GM12878 (cell line): Measurements from ENCODE around the gene RAPGEF1. TPM values are rescaled to one million over a fixed set of nuclear protein-coding genes. Genes with fewer than 3 reads are reported as not detected.
A peak's percentile ranks its signal among the peaks of the same experiment; 100 is the strongest.

ENCODE experiments used
- ATAC-seq: fragments of 200-7000 bp; cut with Tn5 transposase; 3 replicates; pipeline ENCODE4 v1.9.1; 2020; ENCODE audit warnings: mild to moderate bottlenecking, moderate library complexity
- BruUV-seq: library from RNA; stranded (reverse); fragments of 400-500 nt; replicated peaks from 2 replicates; lab custom pipeline; 2021; lab: Mats Ljungman, UMichigan
- CTCF ChIA-PET: fragments of 300-600 bp; sonication (Branson Sonifier 250); formaldehyde crosslinking; extraction: SDS; loops from one replicate; lab custom pipeline; 2021; ENCODE audit warnings: inconsistent platforms; lab: Yijun Ruan, JAX
- POLR2A ChIA-PET: fragments of 350-600 bp; formaldehyde crosslinking; extraction: SDS; loops from one replicate; lab custom pipeline; 2021; ENCODE audit warnings: inconsistent platforms; lab: Charles Lee
- RAD21 ChIA-PET: fragments of 300-600 bp; sonication (Branson Sonifier 250); formaldehyde crosslinking; loops from one replicate; lab custom pipeline; 2023; ENCODE audit warnings: antibody characterized with exemption; ENCODE audit not compliant: unreplicated experiment; lab: Charles Lee
- SMC1A ChIA-PET: fragments of 300-600 bp; sonication (Branson Sonifier 250); formaldehyde crosslinking; loops from one replicate; lab custom pipeline; 2023; ENCODE audit not compliant: unreplicated experiment, uncharacterized antibody; lab: Charles Lee
- DNase-seq: peaks from one replicate; pipeline ENCODE4 v3.0.0-alpha.2; 2011; ENCODE audit warnings: low read depth, low spot score
- FAIRE-seq: peaks from 3 replicates; lab custom pipeline; 2011; peaks lifted over from hg19 to GRCh38; lab: Jason Lieb, UNC
- H2AFZ ChIP-seq: 2 replicates; pipeline ENCODE4 v1.6.0; 2011; ENCODE audit warnings: low read depth, low read length, control low read depth; ENCODE audit not compliant: control insufficient read depth
- H3K27ac ChIP-seq: 2 replicates; pipeline ENCODE4 v1.5.1; 2011; ENCODE audit warnings: control low read depth; ENCODE audit not compliant: control insufficient read depth, insufficient read depth
- H3K27me3 ChIP-seq, 2 experiments: replicated peaks in 1 of 2; 2 replicates each; pipeline versions ENCODE4 v1.6.0 to v1.6.1; 2011; ENCODE audit warnings: low read length in 1 of 2; ENCODE audit not compliant: control insufficient read depth in 2 of 2, insufficient read depth in 2 of 2
- H3K36me3 ChIP-seq, 2 experiments: 2 replicates each; pipeline ENCODE4 v1.5.1; 2011; ENCODE audit warnings: low read length in 1 of 2; ENCODE audit not compliant: control insufficient read depth in 2 of 2, insufficient read depth in 2 of 2
- H3K4me1 ChIP-seq: 2 replicates; pipeline ENCODE4 v1.6.1; 2011; ENCODE audit warnings: mild to moderate bottlenecking, low read length, moderate library complexity, mixed read lengths; ENCODE audit not compliant: control insufficient read depth, insufficient read depth
- H3K4me2 ChIP-seq: 2 replicates; pipeline ENCODE4 v1.6.0; 2011; ENCODE audit warnings: control low read depth; ENCODE audit not compliant: control insufficient read depth, insufficient read depth
- H3K4me3 ChIP-seq: fragments of 200-600 bp; sonication (generic); 2 replicates; pipeline ENCODE4 v1.5.1; 2016
- H3K79me2 ChIP-seq: 2 replicates; pipeline ENCODE4 v1.6.0; 2011; ENCODE audit warnings: low read length; ENCODE audit not compliant: control insufficient read depth, insufficient read depth
- H3K9ac ChIP-seq: 2 replicates; pipeline ENCODE4 v1.8.0; 2011; ENCODE audit warnings: low read length, control low read depth, mixed read lengths; ENCODE audit not compliant: control insufficient read depth, insufficient read depth
- H3K9me3 ChIP-seq: replicated peaks from 3 replicates; pipeline ENCODE4 v1.5.1; 2011; ENCODE audit warnings: mild to moderate bottlenecking, low read length; ENCODE audit not compliant: control insufficient read depth, insufficient read depth
- H4K20me1 ChIP-seq: 2 replicates; pipeline ENCODE4 v1.6.0; 2011; ENCODE audit not compliant: control insufficient read depth, insufficient read depth
- BCL11A ChIP-seq: IDR thresholded peaks from 2 replicates; pipeline ENCODE4 v1.6.1; 2011; ENCODE audit warnings: low read depth, low read length
- BMI1 ChIP-seq: fragments of 450-650 bp; IDR thresholded peaks from 2 replicates; pipeline ENCODE4 v1.6.1; 2016; ENCODE audit warnings: mild to moderate bottlenecking, moderate library complexity, borderline replicate concordance
- CHD2 ChIP-seq: IDR thresholded peaks from 2 replicates; pipeline ENCODE4 v1.6.1; 2011; ENCODE audit warnings: low read depth, low read length, improper control_type of control experiment, borderline replicate concordance
- CTCF ChIP-seq, 3 experiments: IDR thresholded peaks in 2 of 3; conservative IDR thresholded peaks in 1 of 3; 2 replicates each; pipeline ENCODE4 v1.5.1; 2011; ENCODE audit warnings: low read depth in 3 of 3, low read length in 3 of 3, mild to moderate bottlenecking in 3 of 3, control low read depth in 2 of 3, moderate library complexity in 2 of 3, inconsistent platforms in 1 of 3, mixed read lengths in 1 of 3; ENCODE audit not compliant: control insufficient read depth in 2 of 3, insufficient read depth in 1 of 3; ENCODE audit errors: extremely low read depth in 1 of 3
- MLLT1 ChIP-seq: fragments of 450-650 bp; IDR thresholded peaks from 2 replicates; pipeline ENCODE4 v1.6.1; 2016; ENCODE audit warnings: mild to moderate bottlenecking
- MYB ChIP-seq: fragments of 150-350 bp; IDR thresholded peaks from 2 replicates; pipeline ENCODE4 v1.6.1; 2014; ENCODE audit warnings: mild to moderate bottlenecking, low read depth, low read length, borderline replicate concordance
- SKIL ChIP-seq: fragments of 450-650 bp; IDR thresholded peaks from 2 replicates; pipeline ENCODE4 v1.6.1; 2017; ENCODE audit warnings: mild to moderate bottlenecking, low read depth, inconsistent platforms; ENCODE audit not compliant: poor library complexity, severe bottlenecking
- SMARCA5 ChIP-seq: fragments of 450-650 bp; IDR thresholded peaks from 2 replicates; pipeline ENCODE4 v1.6.1; 2017; ENCODE audit warnings: mild to moderate bottlenecking
- TBL1XR1 ChIP-seq: IDR thresholded peaks from 2 replicates; pipeline ENCODE4 v1.6.1; 2012; ENCODE audit warnings: low read depth, low read length, improper control_type of control experiment
- USF1 ChIP-seq: IDR thresholded peaks from 2 replicates; pipeline ENCODE4 v1.6.1; 2011; ENCODE audit warnings: borderline replicate concordance, low read depth, mild to moderate bottlenecking, moderate library complexity, mixed read lengths, low read length; ENCODE audit not compliant: insufficient read depth; ENCODE audit errors: extremely low read length
- ZBTB33 ChIP-seq: fragments of 450-650 bp; IDR thresholded peaks from 2 replicates; pipeline ENCODE4 v1.6.1; 2017; ENCODE audit warnings: mild to moderate bottlenecking
- WGBS: methylation state at CpG from one replicate; pipeline ENCODE4 v1.1.6; 2016; ENCODE audit warnings: low lambda C conversion rate; ENCODE audit not compliant: insufficient replicate concordance, insufficient coverage; ENCODE audit errors: missing lambda C conversion rate; 5-methylcytosine and 5-hydroxymethylcytosine counted together
- in situ Hi-C: fragments of 300-500 bp; cut with MboI; formaldehyde crosslinking; loops from 9 replicates; pipeline ENCODE4 v1.14.3; 2018; ENCODE audit warnings: mixed read lengths
- intact Hi-C: fragments of 100-400 bp; cut with micrococcal nuclease; formaldehyde crosslinking; loops from one replicate; pipeline ENCODE4 v1.14.2; 2022; ENCODE audit not compliant: unreplicated experiment
- polyA plus RNA-seq, 11 experiments: library from polyadenylated mRNA; depleted of rRNA in 4 of 11; unstranded in 6 of 11; stranded (reverse) in 5 of 11; fragments of >200 nt; fragmentation: Nextera tagmentation in 4 of 11; fragmentation: Illumina TruSeq in 1 of 11; extraction: Ambion mirVana in 4 of 11; extraction: Trizol in 1 of 11; gene quantifications; 1 replicate in 1 of 11; 2 replicates in 10 of 11; pipeline versions ENCODE4 v1.2.1 to v1.2.3, GENCODE V29; 2011 to 2016; ENCODE audit warnings: inconsistent platforms in 2 of 11, missing spikeins in 2 of 11, low read depth in 1 of 11
- total RNA-seq, 4 experiments: library from RNA; depleted of rRNA in 3 of 4; stranded (reverse); fragments of >200 nt in 3 of 4; fragmentation: Illumina TruSeq in 1 of 4; extraction: Trizol in 1 of 4; gene quantifications; 2 replicates each; pipeline versions ENCODE4 v1.2.1 to v1.2.3, GENCODE V29; 2013 to 2021

Gene RAPGEF1
- total and polyA plus RNA-seq, 10 of the 15 experiments (the other 5 are each of a cell fraction or from before 2014, with no cell fraction given), result 0.42 to 113 (median 45.9) TPM

- TF ChIP-seq MYB (no peak), CTCF (IDR thresholded peaks at IDR 0.05 in 2 of 3, conservative IDR thresholded peaks at IDR 0.05 in 1 of 3; ENCODE audit: control insufficient read depth in 2 of 3, extremely low read depth in 1 of 3, insufficient read depth in 1 of 3, low read depth in 3 of 3, low read length in 3 of 3) (no peak), USF1 (no peak), CHD2 (no peak), BCL11A (peak; percentile 67; the same call in 1 of the 2 replicates)
- TF ChIP-seq, all 136 proteins: peak for 22
These were observed 63.4 kb downstream of the RAPGEF1 start (continued) for GRCh38 chr9:131676431-131676972.

- ATAC-seq, result no peak
- no peak overlapping the region for H2AFZ ChIP-seq
- H3K79me2 ChIP-seq, result peaks cover 96% of the 10 kb centered on the region
- WGBS, result 1% methylated on average over 6 of the region's 6 CpGs
- peak overlapping the region; percentile 75 for H3K9ac ChIP-seq
- H3K4me1 ChIP-seq, result peaks cover 73% of the 10 kb centered on the region
- H3K27ac ChIP-seq, result peak overlapping the region; percentile 87
- RAD21 ChIA-PET, result interaction anchor here (2.7 to 11.0 kb wide), 7 partner anchors 9 to 56 kb away, joined by 10 to 408 read pairs (median 51); partner anchors contain the start of gene RAPGEF1
- BruUV-seq, result no TSS peak
- no peaks in the 10 kb centered on the region for H3K9me3 ChIP-seq
- in situ Hi-C loops, result no loop called here
- no peak for DNase-seq
- intact Hi-C loops, result loop anchor here (2.0 kb wide), 1 partner anchor 53 kb away; no protein-coding TSS in a partner anchor
- peaks cover 0 to 7% of the 10 kb centered on the region in 2 experiments; a peak in 2 of 4 replicates for H3K36me3 ChIP-seq
- no peak for FAIRE-seq
- H3K4me3 ChIP-seq, result peak overlapping the region; percentile 63
- peak overlapping the region; percentile 96 for H3K4me2 ChIP-seq
- SMC1A ChIA-PET, result interaction anchor here (0.7 to 21.1 kb wide), 12 partner anchors 9 to 84 kb away, joined by 3 to 535 read pairs (median 41); partner anchors contain the start of gene RAPGEF1
- POLR2A ChIA-PET, result interaction anchor here (5.4 to 12.1 kb wide), 5 partner anchors 10 to 57 kb away, joined by 30 to 271 read pairs (median 54); partner anchors contain the start of gene RAPGEF1
- CTCF ChIA-PET, result interaction anchor here (0.5 to 11.6 kb wide), 8 partner anchors 10 to 180 kb away, joined by 3 to 197 read pairs (median 12); partner anchors contain the start of gene RAPGEF1
- no peaks in the 10 kb centered on the region for H4K20me1 ChIP-seq
- H3K27me3 ChIP-seq, result no peaks in the 10 kb centered on the region
- TF ChIP-seq MLLT1, result no peak
- TF ChIP-seq ZBTB33, result no peak
- TF ChIP-seq SKIL, result no peak
- no peak for TF ChIP-seq TBL1XR1
- no peak for TF ChIP-seq BMI1
- TF ChIP-seq SMARCA5, result no peak
These were observed 64.3 kb downstream of the RAPGEF1 start for GRCh38 chr9:131675437-131676022.
